Hindlimb muscle (tissue), 1 donor: ENCODE results near the gene ZNF511. TPM values are rescaled to one million over a fixed set of nuclear protein-coding genes. Genes with fewer than 3 reads are reported as not detected.
"Not testable (repeated sequence)": the region's sequence is repeated elsewhere in the genome, so short reads cannot be mapped to it uniquely, and the experiment has no call there.

Source experiments
- DNase-seq: peaks from one replicate; pipeline ENCODE4 v3.0.0-alpha.2; 2013
- polyA plus RNA-seq: library from polyadenylated mRNA; unstranded; fragments of 120-200 nt; gene quantifications from one replicate; pipeline ENCODE4 v1.2.1, GENCODE V29; 2013; ENCODE audit not compliant: insufficient read length

The ZNF511 gene
- 40.7 TPM for polyA plus RNA-seq

DNA sequence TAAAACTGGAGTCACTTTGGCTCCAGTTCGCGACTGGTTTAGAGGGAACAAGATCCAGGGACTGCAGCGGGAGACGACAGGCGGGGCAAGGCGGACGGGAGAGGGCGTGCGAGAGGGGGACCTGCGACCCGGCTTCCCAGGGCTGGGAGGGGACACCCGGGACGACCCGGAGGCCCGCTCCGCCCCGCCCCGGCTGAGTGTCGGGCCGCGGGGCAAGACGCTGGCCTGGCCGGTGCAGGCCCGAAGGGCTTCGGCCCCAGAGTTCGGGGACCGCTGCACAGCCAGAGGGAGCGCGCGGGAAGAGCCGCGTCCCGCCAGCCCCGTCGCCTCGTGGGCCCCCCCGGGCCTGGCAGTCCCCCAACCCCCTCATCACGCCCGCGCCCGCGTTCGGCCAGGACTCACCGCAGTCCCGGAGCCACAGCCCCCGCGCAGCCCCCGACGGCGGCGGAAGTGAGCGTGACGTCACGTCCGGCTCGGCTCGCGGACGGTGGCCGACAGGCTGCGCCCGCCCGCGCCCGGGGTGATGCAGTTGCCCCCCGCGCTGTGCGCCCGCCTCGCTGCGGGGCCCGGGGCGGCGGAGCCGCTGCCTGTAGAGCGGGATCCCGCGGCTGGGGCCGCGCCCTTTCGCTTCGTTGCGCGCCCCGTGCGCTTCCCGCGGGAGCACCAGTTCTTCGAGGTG is at the start of gene ZNF511, which contains the start of gene TUBGCP2:
ZNF511 (plus strand) TSS at position 494 of the 679 bp plus-strand sequence; CDS start at position 524, 30 bp downstream.
TUBGCP2 (minus strand) TSS at position 452 of the 679 bp plus-strand sequence. CDS start 5,931 bp downstream, outside the sequence.
- peak; percentile 93 for DNase-seq

GRCh38 chr10:133259602-133259989 is 49.1 kb upstream of the ZNF511 start:
- DNase-seq: no peak

GRCh38 chr10:133260895-133261725 is 47.6 kb upstream of the ZNF511 start:
- DNase-seq: no peak

- DNase-seq: peak; percentile 57
Measured at GRCh38 chr10:133261726-133262325, 46.9 kb upstream of the ZNF511 start.

DNA sequence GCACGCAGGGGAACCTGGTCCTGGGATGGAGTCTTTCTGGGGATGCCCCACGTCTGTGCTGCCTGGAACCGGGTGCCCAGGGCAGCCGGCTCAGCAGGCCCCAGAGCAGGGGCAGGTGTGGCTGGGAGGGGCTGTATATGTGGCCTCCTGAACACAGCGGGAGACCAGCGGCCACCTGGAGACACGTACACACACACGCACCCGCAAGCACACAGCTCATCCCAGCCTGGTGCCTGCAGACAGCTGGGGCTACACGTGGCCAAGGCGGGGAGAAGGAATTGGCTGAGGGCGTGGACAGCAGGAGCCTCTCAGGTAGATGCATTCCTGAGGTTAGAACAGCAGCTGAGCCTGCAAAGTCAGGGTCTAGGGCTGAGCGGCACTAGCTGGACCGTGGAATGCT is 46.0 kb upstream of the ZNF511 start:
- DNase-seq: no peak

DNA sequence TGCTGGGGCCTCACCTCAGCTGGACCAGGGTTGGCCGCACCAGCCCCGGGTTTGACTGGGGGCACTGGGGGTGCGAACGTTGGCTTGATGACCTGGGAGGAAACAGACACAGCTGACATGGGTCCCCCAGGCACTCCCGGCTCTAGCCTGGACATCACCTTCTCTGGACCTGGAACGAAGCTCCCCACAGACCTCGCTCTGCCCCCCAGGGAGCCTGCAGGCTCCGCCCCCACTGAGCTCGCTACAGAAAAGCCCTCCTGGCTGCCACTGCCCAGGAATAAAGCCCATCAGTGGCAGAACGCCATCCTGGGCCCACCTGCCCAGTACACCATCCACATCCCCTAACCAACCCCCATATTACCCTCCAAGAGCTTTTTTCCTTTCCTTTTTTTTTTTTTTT is 45.0 kb upstream of the ZNF511 start:
- DNase-seq: no peak

- no peak for DNase-seq
Measured at GRCh38 chr10:133264461-133264860, 44.3 kb upstream of the ZNF511 start.

- DNase-seq: not testable (repeated sequence)
Measured at GRCh38 chr10:133265052-133265451, 43.7 kb upstream of the ZNF511 start.

GRCh38 chr10:133266056-133266795 is 42.5 kb upstream of the ZNF511 start:
- DNase-seq: no peak

DNA sequence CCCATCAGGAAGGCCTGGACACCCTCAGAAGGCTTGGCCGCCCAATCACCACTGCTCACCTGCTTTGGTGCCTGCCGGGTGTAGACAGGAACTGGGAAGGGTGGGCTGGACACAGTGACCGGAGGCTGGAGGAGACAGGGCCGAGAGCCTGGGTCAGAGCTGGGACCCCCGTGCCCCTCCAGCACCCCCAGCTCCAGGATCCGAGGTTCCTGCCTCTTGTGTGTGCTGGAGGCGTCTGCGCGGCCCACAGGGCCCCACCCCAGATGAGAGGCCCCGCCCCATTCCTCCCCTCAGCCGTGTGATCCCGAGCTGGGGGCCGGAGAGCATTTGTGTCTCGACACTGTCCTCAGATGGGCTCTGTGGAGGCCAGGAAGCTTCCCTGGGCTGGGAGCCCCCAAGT is 41.4 kb upstream of the ZNF511 start:
- no peak for DNase-seq

GRCh38 chr10:133267829-133268228 is 40.9 kb upstream of the ZNF511 start:
- no peak for DNase-seq

DNA sequence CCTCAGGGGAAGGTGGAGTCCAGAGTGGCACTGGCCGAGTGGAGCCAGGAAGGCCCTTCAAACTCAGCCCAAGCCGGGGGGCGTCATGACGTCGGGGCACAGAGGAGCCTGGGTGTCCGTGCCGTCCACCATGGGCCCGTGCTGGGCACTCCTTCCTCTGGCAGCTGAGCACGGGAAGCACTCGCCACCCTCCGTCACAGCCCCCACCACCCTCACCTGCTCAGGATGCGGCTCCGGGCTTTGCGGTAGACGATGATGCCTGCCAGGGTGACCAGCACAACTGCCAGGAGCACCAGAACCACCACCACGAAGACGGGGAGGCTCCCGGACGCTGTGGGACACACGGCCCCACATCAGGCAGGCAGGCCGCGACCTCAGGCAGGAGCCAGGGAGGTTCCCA is 40.2 kb upstream of the ZNF511 start:
- DNase-seq: no peak

DNA sequence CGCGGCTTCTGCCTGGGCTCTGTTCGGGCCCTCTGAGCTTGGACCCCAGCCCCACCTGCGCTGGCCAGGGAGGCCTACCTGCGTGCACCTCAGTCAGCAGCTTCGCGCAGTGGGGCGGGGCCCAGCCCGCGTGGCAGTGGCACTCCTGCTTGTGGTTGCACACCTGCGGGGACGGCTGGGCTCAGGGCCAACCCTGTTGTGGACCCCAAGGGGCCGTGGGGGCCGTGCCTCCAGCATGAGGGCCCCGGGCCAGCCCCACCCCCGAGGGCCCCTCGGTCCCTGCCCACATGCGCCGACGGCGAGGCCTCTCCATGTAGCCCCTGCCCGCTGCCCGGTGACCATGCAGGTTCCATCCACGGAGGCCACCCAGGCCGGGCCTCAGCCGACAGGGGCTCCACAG is 39.3 kb upstream of the ZNF511 start:
- DNase-seq: no peak

GRCh38 chr10:133270204-133270603 is 38.5 kb upstream of the ZNF511 start:
- DNase-seq: no peak

- DNase-seq: no peak
Measured at GRCh38 chr10:133270773-133271297, 37.9 kb upstream of the ZNF511 start.

GRCh38 chr10:133271521-133272300 is 37.0 kb upstream of the ZNF511 start:
- no peak for DNase-seq

- DNase-seq: no peak
Measured at GRCh38 chr10:133272301-133272963, 36.3 kb upstream of the ZNF511 start.

DNA sequence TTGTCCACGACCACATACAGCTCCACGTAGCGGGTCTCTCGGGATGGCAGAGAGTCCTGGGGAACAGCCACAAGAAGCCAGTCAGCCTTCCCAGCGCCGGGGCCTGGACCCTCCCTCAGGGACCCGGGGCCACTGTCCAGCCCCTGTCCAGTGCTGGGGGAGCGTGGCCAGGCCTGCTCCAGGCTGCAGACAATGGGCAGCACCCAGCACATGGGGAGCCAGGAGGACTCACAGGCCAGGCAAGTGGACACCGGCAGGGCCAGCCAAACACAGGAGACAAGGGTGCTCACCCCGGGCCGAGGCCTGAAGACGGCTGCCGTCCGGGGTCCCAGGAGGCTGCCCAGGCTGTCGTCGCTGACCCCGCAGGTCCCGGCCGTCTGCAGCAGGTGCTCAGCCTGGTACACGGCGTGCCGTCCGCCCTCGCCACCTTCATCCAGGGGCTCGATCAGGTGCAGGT is 35.7 kb upstream of the ZNF511 start:
- no peak for DNase-seq

GRCh38 chr10:133273534-133274143 is 35.1 kb upstream of the ZNF511 start:
- DNase-seq: no peak
